OCI-LY3 (cell line): ENCODE results near the gene ADGRV1.

Source experiments
- EZH2phosphoT487 ChIP-seq: fragments of 200-600 bp; shearing (Covaris generic); IDR thresholded peaks from 2 replicates; pipeline ENCODE4 v1.6.1; 2018; ENCODE audit warnings: antibody characterized with exemption, mixed run types, low read depth
- TF ChIP-seq, protein P1 (sequence below): fragments of 200-600, 300-600 bp; sonication (generic); IDR thresholded peaks from 2 replicates; pipeline ENCODE4 v1.5.1; 2014; ENCODE audit warnings: antibody characterized with exemption, low read length, low read depth

GRCh38 chr5:90632791-90633190 lies 74.2 kb downstream of the ADGRV1 start:
- TF ChIP-seq, protein P1, sequence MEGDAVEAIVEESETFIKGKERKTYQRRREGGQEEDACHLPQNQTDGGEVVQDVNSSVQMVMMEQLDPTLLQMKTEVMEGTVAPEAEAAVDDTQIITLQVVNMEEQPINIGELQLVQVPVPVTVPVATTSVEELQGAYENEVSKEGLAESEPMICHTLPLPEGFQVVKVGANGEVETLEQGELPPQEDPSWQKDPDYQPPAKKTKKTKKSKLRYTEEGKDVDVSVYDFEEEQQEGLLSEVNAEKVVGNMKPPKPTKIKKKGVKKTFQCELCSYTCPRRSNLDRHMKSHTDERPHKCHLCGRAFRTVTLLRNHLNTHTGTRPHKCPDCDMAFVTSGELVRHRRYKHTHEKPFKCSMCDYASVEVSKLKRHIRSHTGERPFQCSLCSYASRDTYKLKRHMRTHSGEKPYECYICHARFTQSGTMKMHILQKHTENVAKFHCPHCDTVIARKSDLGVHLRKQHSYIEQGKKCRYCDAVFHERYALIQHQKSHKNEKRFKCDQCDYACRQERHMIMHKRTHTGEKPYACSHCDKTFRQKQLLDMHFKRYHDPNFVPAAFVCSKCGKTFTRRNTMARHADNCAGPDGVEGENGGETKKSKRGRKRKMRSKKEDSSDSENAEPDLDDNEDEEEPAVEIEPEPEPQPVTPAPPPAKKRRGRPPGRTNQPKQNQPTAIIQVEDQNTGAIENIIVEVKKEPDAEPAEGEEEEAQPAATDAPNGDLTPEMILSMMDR: no peak
- TF ChIP-seq EZH2phosphoT487: no peak
